ENCODE measurements around the gene TNNT3. TPM values are rescaled to one million over a fixed set of nuclear protein-coding genes. Genes with fewer than 3 reads are reported as not detected.
"Not testable (repeated sequence)": the region's sequence is repeated elsewhere in the genome, so short reads cannot be mapped to it uniquely, and the experiment has no call there.

The TNNT3 gene
- total RNA-seq, result 57.7 TPM

DNA sequence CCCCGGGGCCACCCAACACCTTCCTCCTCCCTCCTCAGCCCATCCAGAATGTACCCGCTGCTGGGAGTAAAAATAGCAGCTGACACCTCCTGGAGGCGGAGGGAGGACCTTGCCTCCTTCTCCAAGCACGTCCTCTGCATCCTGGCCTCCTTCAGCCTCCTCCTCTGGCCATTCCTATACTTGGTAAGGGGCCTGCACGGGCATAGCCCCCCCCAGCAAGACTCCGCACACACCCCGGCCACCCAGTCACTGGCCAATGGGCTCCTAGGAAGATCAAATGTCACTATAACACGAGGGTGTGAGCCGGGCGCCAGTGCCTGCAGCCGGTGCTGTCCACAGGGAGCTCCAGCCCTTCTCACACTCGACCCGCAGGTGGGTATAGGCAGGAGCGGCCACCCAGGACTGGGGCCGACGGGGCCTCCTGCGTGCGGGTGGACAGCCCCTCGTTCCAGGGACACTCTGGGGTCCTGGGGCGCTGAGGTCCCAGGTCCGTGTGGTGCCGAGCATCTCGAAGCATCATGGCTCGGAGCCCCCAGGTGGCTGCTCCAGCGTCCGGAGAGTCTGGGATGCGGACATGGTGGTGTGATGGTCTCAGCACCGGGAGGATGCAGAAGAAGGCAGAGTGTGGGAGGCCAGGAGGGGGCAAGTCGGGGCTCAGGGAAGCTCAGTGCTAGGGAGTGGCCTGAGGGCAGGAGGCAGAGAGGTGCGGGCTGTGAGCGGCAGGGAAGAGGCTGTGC, at the start of gene TNNT3:
Gene TNNT3, plus strand, starts transcription at position 313 of the 737 bp plus-strand sequence. CDS start 3,172 bp downstream, outside the sequence.
- peak; percentile 42 for DNase-seq (ENCODE audit: low spot score)

- DNase-seq (ENCODE audit: low spot score), result no peak
These were observed 49.2 kb upstream of the TNNT3 start for GRCh38 chr11:1870326-1870696.

GRCh38 chr11:1870721-1871466, 48.6 kb upstream of the TNNT3 start:
- no peak for DNase-seq (ENCODE audit: low spot score)

GRCh38 chr11:1871531-1871930, 48.0 kb upstream of the TNNT3 start:
- DNase-seq (ENCODE audit: low spot score), result no peak

DNA sequence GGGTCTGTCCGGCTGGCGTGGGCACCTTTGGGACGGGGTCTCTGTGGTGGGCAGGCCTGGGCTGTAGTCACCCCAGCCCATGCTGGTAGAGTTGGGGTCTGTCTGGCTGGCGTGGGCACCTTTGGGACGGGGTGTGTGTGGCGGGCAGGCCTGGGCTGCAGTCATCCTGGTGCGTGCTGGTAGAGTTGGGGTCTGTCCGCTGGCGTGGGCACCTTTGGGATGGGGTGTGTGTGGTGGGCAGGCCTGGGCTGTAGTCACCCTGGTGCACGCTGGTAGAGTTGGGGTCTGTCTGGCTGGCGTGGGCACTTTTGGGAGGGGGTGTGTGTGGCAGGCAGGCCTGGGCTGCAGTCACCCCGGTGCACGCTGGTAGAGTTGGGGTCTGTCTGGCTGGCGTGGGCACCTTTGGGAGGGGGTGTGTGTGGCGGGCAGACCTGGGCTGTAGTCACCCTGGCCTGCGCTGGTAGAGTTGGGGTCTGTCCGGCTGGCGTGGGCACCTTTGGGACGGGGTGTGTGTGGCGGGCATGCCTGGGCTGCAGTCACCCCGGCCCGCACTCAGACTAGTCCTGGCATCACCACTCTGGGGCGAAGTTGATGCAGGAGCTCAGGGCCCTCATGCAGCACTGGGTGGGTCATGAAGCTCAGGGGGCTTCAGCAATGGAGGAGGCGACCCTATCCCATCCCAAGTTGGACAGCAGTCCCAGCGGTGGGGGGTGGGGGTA, 47.1 kb upstream of the TNNT3 start:
- no peak for DNase-seq (ENCODE audit: low spot score)

- no peak for DNase-seq (ENCODE audit: low spot score)
These were observed 46.3 kb upstream of the TNNT3 start for GRCh38 chr11:1873048-1873812.

DNA sequence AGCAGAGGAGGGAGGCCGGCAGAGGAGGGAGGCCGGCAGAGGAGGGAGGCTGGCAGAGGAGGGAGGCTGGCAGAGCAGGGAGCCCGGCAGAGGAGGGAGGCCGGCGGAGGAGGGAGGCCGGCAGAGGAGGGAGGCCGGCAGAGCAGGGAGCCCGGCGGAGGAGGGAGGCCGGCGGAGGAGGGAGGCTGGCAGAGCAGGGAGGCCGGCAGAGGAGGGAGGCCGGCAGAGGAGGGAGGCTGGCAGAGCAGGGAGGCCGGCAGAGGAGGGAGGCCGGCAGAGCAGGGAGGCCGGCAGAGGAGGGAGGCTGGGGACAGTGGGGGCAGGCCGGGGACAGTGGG, 45.7 kb upstream of the TNNT3 start:
- not testable (repeated sequence) for DNase-seq (ENCODE audit: low spot score)

GRCh38 chr11:1874441-1875092, 44.9 kb upstream of the TNNT3 start:
- DNase-seq (ENCODE audit: low spot score), result not testable (repeated sequence)

GRCh38 chr11:1875093-1875850, 44.2 kb upstream of the TNNT3 start:
- DNase-seq (ENCODE audit: low spot score), result no peak

- not testable (repeated sequence) for DNase-seq (ENCODE audit: low spot score)
These were observed 43.6 kb upstream of the TNNT3 start for GRCh38 chr11:1875851-1876301.

DNA sequence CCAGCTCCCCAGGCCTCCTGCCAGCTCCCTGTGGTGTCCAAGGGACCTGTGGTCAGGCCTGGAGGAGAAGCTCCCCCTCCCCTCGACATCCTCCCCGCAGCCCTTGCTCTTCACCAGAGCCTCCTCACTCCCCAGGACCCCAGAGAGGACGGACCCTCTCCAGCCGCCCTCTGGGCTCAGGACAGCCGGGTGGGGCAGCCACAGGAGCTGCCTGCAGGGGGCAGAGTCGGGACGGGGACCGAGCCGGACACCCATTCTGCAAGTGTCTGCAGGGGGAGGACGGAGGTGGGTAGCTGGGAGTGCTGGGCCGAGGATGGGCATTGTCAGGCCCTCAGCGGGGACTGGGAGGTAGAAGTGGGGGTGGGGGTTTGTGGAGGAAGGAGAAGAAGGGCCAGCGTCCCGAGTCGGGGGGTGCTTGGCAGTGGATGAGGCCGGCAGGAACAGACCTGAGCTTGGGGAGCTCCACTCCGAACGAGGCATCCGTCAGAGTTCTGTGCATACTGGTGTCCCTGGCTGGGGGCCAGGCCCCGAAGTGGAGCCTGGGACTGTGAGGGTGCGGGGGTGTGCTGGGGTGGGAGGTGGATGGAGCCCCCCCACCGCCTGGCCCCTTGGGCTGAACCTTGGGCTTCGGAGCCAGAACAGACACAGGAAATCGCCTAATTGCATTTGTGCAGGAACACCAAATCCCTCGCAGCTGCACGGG, 43.0 kb upstream of the TNNT3 start:
- no peak for DNase-seq (ENCODE audit: low spot score)

DNA sequence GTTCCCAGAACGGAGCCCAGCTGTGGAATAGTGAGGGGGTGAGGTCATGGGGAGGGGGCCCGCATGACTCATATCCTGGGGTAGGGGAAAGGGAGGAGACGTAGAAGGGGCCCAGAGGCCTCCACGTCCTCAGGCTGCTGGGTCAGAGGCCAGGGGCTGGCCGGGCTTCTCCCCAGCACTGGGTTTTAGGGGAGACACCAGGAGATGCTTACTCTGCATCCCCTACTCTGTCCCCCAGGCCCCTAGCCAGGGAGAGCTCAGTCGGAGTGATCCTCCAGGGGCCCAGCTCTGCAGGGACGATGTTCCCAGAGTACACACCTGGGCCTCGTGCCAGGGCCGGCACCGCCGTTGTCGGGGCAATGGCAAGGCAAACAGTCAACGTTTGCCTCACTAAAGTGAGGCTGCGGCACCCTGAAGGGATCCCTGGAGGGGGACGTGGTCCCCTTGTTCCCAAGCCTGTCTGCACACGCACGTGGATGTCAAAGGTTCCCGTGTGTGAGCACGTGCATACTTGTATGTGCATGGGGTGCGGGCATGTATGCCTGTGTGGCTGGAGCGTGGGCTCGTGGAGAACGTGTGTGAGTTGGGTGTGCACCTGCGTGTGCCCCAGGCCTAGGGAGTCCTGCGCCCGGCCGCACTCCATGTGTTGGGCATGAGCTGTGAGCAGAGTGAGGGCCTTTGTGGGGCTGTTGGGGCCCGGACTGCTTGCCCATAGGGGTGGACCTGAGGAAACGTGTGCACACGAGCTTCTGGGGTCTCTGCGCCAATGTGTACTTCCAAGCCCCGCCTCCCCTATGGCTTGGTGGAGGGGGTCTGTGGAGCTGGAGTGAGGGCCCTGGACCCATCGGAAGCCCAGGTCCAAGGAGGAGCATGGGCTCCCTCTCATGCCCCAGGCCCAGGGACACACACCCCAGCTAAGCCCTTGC, 42.0 kb upstream of the TNNT3 start:
- DNase-seq (ENCODE audit: low spot score), result no peak

DNA sequence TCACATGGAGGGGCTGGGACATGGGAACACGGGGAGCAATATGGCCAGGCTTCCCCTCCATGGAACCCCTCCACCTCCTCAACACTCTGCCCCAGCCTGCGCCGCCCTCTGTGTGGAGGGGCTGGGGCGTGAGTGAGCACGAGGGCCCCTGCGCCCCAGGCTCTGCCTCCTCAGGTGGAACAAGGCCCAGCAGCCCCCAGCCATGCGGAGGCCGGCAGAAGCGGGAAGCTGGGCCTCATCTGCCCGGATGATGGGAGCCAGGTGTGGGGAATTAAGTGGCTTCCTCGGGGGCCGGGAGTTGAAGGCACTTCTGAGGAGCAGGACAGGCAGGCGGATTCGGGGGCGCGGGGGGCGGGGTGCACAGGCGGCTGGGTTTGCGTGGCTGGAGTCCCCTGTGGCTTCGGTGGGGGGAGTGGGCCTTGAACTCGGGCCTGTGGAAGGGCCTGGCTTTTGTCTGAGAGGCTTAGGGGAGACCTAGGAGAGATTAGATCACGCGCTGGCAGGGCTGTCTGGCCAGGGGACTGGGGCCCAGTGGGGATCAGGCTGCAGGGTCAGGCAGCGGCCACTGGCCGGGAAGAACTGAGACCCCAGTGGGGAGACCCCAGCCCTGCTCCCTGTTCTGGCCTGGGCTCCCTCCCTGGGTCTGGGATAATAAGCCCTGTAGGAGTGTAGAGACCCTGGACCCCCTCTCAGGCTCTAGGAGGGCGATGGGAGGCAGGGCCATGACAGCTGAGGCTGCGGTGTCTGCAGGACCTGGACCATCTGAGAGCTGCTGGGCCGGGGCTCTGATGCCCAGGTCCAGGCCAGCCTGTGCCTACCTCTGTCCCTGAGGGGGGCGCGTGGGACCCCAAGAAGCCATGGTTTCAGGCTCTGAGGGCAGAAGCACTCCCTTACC, 41.1 kb upstream of the TNNT3 start:
- no peak for DNase-seq (ENCODE audit: low spot score)

DNA sequence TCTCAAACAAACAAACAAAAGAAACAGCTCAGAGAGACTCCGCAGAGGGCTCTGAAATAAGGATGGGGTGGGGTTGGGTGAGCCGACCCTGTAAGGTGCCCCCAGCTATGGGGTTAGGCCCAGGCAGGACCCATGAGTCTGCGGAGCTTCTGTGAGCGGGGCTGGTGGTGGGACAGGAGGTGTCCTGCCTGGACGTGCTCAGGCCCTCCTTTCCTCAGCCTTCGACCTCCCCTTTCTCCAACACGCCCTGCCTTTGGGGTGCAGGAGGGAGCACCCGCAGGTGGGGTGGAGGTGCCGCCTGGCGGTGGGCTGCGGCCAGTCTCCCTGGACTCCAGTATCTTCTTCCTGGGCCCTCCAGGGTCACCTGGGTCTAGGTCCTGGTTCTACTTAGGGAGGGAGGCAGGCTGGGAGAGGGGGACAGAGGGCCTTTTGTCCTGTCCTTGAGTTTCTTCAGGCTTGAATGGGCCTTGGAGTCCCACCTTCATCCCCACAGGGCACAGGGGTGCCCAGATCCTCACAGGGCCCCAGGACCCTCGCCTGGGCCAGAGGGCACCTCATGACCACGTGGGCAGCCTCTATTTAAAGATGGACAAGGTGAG, 40.1 kb upstream of the TNNT3 start:
- no peak for DNase-seq (ENCODE audit: low spot score)

GRCh38 chr11:1879941-1880720, 39.4 kb upstream of the TNNT3 start:
- peak; percentile 76 for DNase-seq (ENCODE audit: low spot score)

GRCh38 chr11:1880746-1881441, 38.6 kb upstream of the TNNT3 start:
- DNase-seq (ENCODE audit: low spot score), result no peak

Measured in ureter (tissue), 1 donor.